H9 (cell line): Measurements from ENCODE around the gene EFCAB3. TPM values are rescaled to one million over a fixed set of nuclear protein-coding genes. Genes with fewer than 3 reads are reported as not detected.
"Not testable (repeated sequence)": the region's sequence is repeated elsewhere in the genome, so short reads cannot be mapped to it uniquely, and the experiment has no call there.

Source experiments
- DNase-seq: peaks from one replicate; pipeline ENCODE4 v3.0.0-alpha.2; 2017
- H2AFZ ChIP-seq: one replicate; pipeline ENCODE4 v1.6.1; 2013; ENCODE audit warnings: mild to moderate bottlenecking, low read length, control low read depth, moderate library complexity
- H2AK5ac ChIP-seq: 2 replicates; pipeline ENCODE4 v1.6.1; 2013; ENCODE audit warnings: low read length, control low read depth, mixed read lengths; ENCODE audit not compliant: insufficient read length
- H2BK120ac ChIP-seq: one replicate; pipeline ENCODE4 v1.6.1; 2013; ENCODE audit warnings: low read depth, mild to moderate bottlenecking, low read length, control low read depth, inconsistent platforms; ENCODE audit not compliant: poor library complexity, severe bottlenecking
- H2BK12ac ChIP-seq: 2 replicates; pipeline ENCODE4 v1.6.1; 2013; ENCODE audit warnings: low read length, control low read depth, mixed read lengths, low read depth; ENCODE audit not compliant: insufficient read length
- H2BK15ac ChIP-seq: 2 replicates; pipeline ENCODE4 v1.6.1; 2013; ENCODE audit warnings: low read depth, low read length, control low read depth
- H2BK20ac ChIP-seq: one replicate; pipeline ENCODE4 v1.6.1; 2013; ENCODE audit warnings: low read depth, mild to moderate bottlenecking, low read length, control low read depth, inconsistent platforms; ENCODE audit not compliant: poor library complexity, severe bottlenecking
- H2BK5ac ChIP-seq: 2 replicates; pipeline ENCODE4 v1.6.1; 2013; ENCODE audit warnings: low read length, control low read depth, mixed read lengths; ENCODE audit not compliant: insufficient read length
- H3K14ac ChIP-seq: 2 replicates; pipeline ENCODE4 v1.6.1; 2013; ENCODE audit warnings: low read length, control low read depth; ENCODE audit not compliant: insufficient read depth
- H3K18ac ChIP-seq: 2 replicates; pipeline ENCODE4 v1.6.1; 2013; ENCODE audit warnings: low read depth, mild to moderate bottlenecking, mixed read lengths, low read length, control low read depth; ENCODE audit not compliant: insufficient read length
- H3K23ac ChIP-seq: 2 replicates; pipeline ENCODE4 v1.6.1; 2013; ENCODE audit warnings: low read length, control low read depth, mixed read lengths, low read depth; ENCODE audit not compliant: insufficient read length
- H3K23me2 ChIP-seq: 2 replicates; pipeline ENCODE4 v1.6.1; 2013; ENCODE audit warnings: low read depth, mild to moderate bottlenecking, mixed read lengths, low read length, control low read depth; ENCODE audit not compliant: insufficient read length, poor library complexity, severe bottlenecking
- H3K27ac ChIP-seq: 2 replicates; pipeline ENCODE4 v1.5.1; 2013; ENCODE audit warnings: low read length, control low read depth, mixed read lengths, low read depth; ENCODE audit not compliant: insufficient read length
- H3K27me3 ChIP-seq: 2 replicates; pipeline ENCODE4 v1.6.1; 2013; ENCODE audit warnings: low read length, control low read depth, inconsistent platforms; ENCODE audit not compliant: insufficient read depth
- H3K4ac ChIP-seq: 2 replicates; pipeline ENCODE4 v1.6.1; 2013; ENCODE audit warnings: low read depth, mild to moderate bottlenecking, control low read depth, inconsistent platforms, low read length, moderate library complexity
- H3K4me1 ChIP-seq: 2 replicates; pipeline ENCODE4 v1.6.1; 2013; ENCODE audit warnings: low read length, control low read depth, inconsistent platforms; ENCODE audit not compliant: insufficient read depth
- H3K4me2 ChIP-seq: 2 replicates; pipeline ENCODE4 v1.6.1; 2013; ENCODE audit warnings: low read length, control low read depth, mixed read lengths; ENCODE audit not compliant: insufficient read length, insufficient read depth
- H3K56ac ChIP-seq: 2 replicates; pipeline ENCODE4 v1.6.1; 2013; ENCODE audit warnings: low read depth, mild to moderate bottlenecking, mixed read lengths, low read length, control low read depth; ENCODE audit not compliant: insufficient read length
- H3K79me1 ChIP-seq: 2 replicates; pipeline ENCODE4 v1.6.1; 2013; ENCODE audit warnings: low read depth, mild to moderate bottlenecking, moderate library complexity, low read length, control low read depth, inconsistent platforms; ENCODE audit not compliant: insufficient read depth, poor library complexity, severe bottlenecking
- H3K79me2 ChIP-seq: 2 replicates; pipeline ENCODE4 v1.6.1; 2013; ENCODE audit warnings: low read length, control low read depth, inconsistent platforms; ENCODE audit not compliant: insufficient read depth
- H3K9ac ChIP-seq: 2 replicates; pipeline ENCODE4 v1.6.1; 2013; ENCODE audit warnings: low read length, control low read depth, mixed read lengths; ENCODE audit not compliant: insufficient read length; ENCODE audit errors: extremely low read depth
- H3K9me3 ChIP-seq: one replicate; pipeline ENCODE4 v1.6.1; 2013; ENCODE audit warnings: low read depth, low read length, inconsistent platforms; ENCODE audit not compliant: control insufficient read depth
- H3T11ph ChIP-seq: one replicate; pipeline ENCODE4 v1.6.1; 2013; ENCODE audit warnings: mild to moderate bottlenecking, low read length, control low read depth, inconsistent platforms
- H4K20me1 ChIP-seq: one replicate; pipeline ENCODE4 v1.6.1; 2013; ENCODE audit not compliant: control insufficient read depth, insufficient read length, insufficient read depth
- H4K5ac ChIP-seq: 2 replicates; pipeline ENCODE4 v1.6.1; 2013; ENCODE audit warnings: low read depth, mild to moderate bottlenecking, mixed read lengths, low read length, control low read depth; ENCODE audit not compliant: insufficient read length
- H4K8ac ChIP-seq: replicated peaks from 2 replicates; pipeline ENCODE4 v1.6.1; 2013; ENCODE audit warnings: low read length, control low read depth, mixed read lengths, low read depth; ENCODE audit not compliant: insufficient read length
- H4K91ac ChIP-seq: 2 replicates; pipeline ENCODE4 v1.6.1; 2013; ENCODE audit warnings: low read depth, mild to moderate bottlenecking, moderate library complexity, mixed read lengths, low read length, control low read depth; ENCODE audit not compliant: insufficient read length
- H3K27ac Mint-ChIP-seq, 3 experiments: 2 replicates in 2 of 3; 3 replicates in 1 of 3; pipeline ENCODE4 v1.8.0; 2020 to 2021; ENCODE audit warnings: mixed read lengths in 3 of 3, mild to moderate bottlenecking in 1 of 3, moderate library complexity in 1 of 3
- H3K27me3 Mint-ChIP-seq: 2 replicates; pipeline ENCODE4 v1.8.0; 2021; ENCODE audit warnings: low read depth, mild to moderate bottlenecking, moderate library complexity, mixed read lengths
- H3K36me3 Mint-ChIP-seq, 3 experiments: 2 replicates in 2 of 3; 3 replicates in 1 of 3; pipeline ENCODE4 v1.8.0; 2020 to 2021; ENCODE audit warnings: low read depth in 3 of 3, mixed read lengths in 3 of 3; ENCODE audit not compliant: insufficient read depth in 1 of 3
- H3K4me1 Mint-ChIP-seq, 2 experiments: 2 replicates each; pipeline ENCODE4 v1.8.0; 2020; ENCODE audit warnings: mixed read lengths in 2 of 2
- H3K4me3 Mint-ChIP-seq, 2 experiments: 2 replicates in 1 of 2; 3 replicates in 1 of 2; pipeline ENCODE4 v1.8.0; 2020 to 2021; ENCODE audit warnings: mild to moderate bottlenecking in 2 of 2, mixed read lengths in 2 of 2, moderate library complexity in 1 of 2
- H3K9me3 Mint-ChIP-seq, 2 experiments: 2 replicates in 1 of 2; 3 replicates in 1 of 2; pipeline ENCODE4 v1.8.0; 2020; ENCODE audit warnings: mild to moderate bottlenecking in 2 of 2, mixed read lengths in 2 of 2, moderate library complexity in 1 of 2
- CTCF ChIP-seq: fragments of 200-600 bp; sonication (generic); conservative IDR thresholded peaks from 3 replicates; pipeline ENCODE4 v1.8.0; 2021; ENCODE audit warnings: antibody characterized with exemption, mild to moderate bottlenecking
- WGBS: extraction: QIAGEN DNeasy Blood & Tissue Kit; methylation state at CpG from one replicate; pipeline ENCODE4 v1.1.7; 2013; ENCODE audit warnings: missing lambda C conversion rate, low lambda C conversion rate, mixed read lengths; ENCODE audit not compliant: insufficient read length; ENCODE audit errors: extremely low coverage; 5-methylcytosine and 5-hydroxymethylcytosine counted together
- total RNA-seq: library from RNA; stranded (reverse); gene quantifications from 2 replicates; pipeline ENCODE4 v1.2.1, GENCODE V29; 2021

Gene EFCAB3
- total RNA-seq, 1 experiment from 2014 or later: not detected

- Histone ChIP-seq H3K9ac (peak within 1 kb of the TSS; percentile 78), H3K14ac (peak within 1 kb of the TSS; percentile 52; the same call in 1 of the 2 replicates), H3K4me2 (peak within 1 kb of the TSS; percentile 69)
- not testable (repeated sequence) for H4K20me1 ChIP-seq, H4K8ac ChIP-seq, H3K9me3 Mint-ChIP-seq, H3K23ac ChIP-seq, H2BK15ac ChIP-seq, H3K9me3 ChIP-seq, H2BK20ac ChIP-seq, H2BK120ac ChIP-seq, H3T11ph ChIP-seq, H3K79me1 ChIP-seq, H3K27me3 Mint-ChIP-seq, H3K4me1 ChIP-seq, H2AFZ ChIP-seq, H3K27me3 ChIP-seq, H2BK5ac ChIP-seq, H2BK12ac ChIP-seq, H4K5ac ChIP-seq, H3K79me2 ChIP-seq, H3K18ac ChIP-seq, H3K56ac ChIP-seq, H3K23me2 ChIP-seq, H3K4ac ChIP-seq, H4K91ac ChIP-seq, H2AK5ac ChIP-seq, H3K27ac ChIP-seq
- peak within 1 kb of the TSS; percentile 98 to 99 for H3K4me3 Mint-ChIP-seq
- DNase-seq: peak; percentile 98
- H3K36me3 Mint-ChIP-seq: peaks cover 14 to 31% (median 23%) of the 10 kb centered on the region in 3 experiments; a peak in 6 of 7 replicates
- H3K27ac Mint-ChIP-seq: peak within 1 kb of the TSS; percentile 97 to 99 (median 98)
- peaks cover 12 to 13% of the 10 kb centered on the region in 2 experiments for H3K4me1 Mint-ChIP-seq
- TF ChIP-seq CTCF: peak; percentile 55
- WGBS: no CpG with 5 or more reads among the region's 58 CpGs
Measured at GRCh38 chr17:62423647-62424461, 43.5 kb downstream of the EFCAB3 start, which contains the start of gene METTL2A. METTL2A (plus strand) TSS chr17:62423897; CDS start chr17:62423903, 6 bp downstream.

GRCh38 chr17:62426214-62426613 is 45.9 kb downstream of the EFCAB3 start:
- not testable (repeated sequence) for H2BK20ac ChIP-seq, H3K27me3 ChIP-seq, H3K9me3 Mint-ChIP-seq, H4K20me1 ChIP-seq, H2AK5ac ChIP-seq, H3K27ac Mint-ChIP-seq, H3K18ac ChIP-seq, H4K5ac ChIP-seq, H3K27me3 Mint-ChIP-seq, H3K27ac ChIP-seq, H2BK15ac ChIP-seq, H3K9me3 ChIP-seq, H3K14ac ChIP-seq, H3K4me2 ChIP-seq, H3K4ac ChIP-seq, H4K91ac ChIP-seq, DNase-seq, H2AFZ ChIP-seq, H2BK5ac ChIP-seq, H3K79me1 ChIP-seq, H3K56ac ChIP-seq, H3K4me1 ChIP-seq, H2BK12ac ChIP-seq, H3K9ac ChIP-seq, H3K23me2 ChIP-seq, H3T11ph ChIP-seq, H2BK120ac ChIP-seq, H3K23ac ChIP-seq, H4K8ac ChIP-seq, H3K79me2 ChIP-seq, H3K4me3 Mint-ChIP-seq
- Mint-ChIP-seq H3K4me1 (peaks cover 12 to 13% of the 10 kb centered on the region in 2 experiments), H3K36me3 (peaks cover 16 to 49% (median 32%) of the 10 kb centered on the region in 3 experiments; a peak in 6 of 7 replicates)
- WGBS: no CpG with 5 or more reads among the region's 2 CpGs
